HS-27A (cell line): ENCODE measurements around the gene DRC1.

Experiments
- DNase-seq: peaks from one replicate; pipeline ENCODE4 v3.0.0-alpha.2; 2012; ENCODE audit warnings: low read depth, missing footprints

DRC1 gene

DNA sequence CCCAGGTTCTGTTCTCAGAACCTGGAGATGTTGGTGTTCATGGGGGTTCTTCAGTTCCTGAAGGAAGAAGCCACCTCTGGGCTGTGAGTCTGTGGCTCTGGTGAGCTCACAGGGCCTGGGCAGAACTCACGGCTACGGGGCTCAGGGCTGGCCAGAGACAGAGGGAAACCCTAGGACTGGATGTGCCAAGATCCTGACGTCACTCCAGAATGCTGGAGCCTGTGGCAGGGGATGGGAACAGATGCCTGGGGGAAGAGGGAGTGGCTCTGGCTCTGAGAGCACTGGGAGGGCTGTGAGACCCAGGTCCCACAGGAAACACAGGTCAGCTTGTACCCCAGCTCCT is 76.2 kb downstream of the DRC1 start, which contains the start of gene OTOF:
TSS of gene OTOF (minus strand) at position 214 of the 343 bp plus-strand sequence.
- no peak for DNase-seq

DNA sequence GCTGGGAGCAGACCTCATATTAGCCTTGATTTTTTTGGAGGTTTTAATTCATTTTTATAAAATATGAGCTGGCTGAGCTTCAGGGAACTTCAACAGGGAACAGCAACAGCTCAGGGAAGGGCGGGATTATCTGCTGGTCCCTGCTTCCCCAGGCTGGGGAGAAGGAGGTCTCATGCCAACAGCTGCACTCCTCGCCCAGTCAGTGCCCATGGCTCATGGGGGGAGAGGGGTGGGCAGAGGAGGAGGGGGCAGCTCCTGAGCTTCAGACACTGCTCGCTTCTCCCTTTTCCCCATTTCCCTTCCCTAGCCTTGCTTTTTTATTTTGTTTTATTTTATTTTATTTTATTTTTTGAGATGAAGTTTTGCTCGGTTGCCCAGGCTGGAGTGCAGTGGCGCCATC is 76.6 kb downstream of the DRC1 start:
- DNase-seq: no peak

DNA sequence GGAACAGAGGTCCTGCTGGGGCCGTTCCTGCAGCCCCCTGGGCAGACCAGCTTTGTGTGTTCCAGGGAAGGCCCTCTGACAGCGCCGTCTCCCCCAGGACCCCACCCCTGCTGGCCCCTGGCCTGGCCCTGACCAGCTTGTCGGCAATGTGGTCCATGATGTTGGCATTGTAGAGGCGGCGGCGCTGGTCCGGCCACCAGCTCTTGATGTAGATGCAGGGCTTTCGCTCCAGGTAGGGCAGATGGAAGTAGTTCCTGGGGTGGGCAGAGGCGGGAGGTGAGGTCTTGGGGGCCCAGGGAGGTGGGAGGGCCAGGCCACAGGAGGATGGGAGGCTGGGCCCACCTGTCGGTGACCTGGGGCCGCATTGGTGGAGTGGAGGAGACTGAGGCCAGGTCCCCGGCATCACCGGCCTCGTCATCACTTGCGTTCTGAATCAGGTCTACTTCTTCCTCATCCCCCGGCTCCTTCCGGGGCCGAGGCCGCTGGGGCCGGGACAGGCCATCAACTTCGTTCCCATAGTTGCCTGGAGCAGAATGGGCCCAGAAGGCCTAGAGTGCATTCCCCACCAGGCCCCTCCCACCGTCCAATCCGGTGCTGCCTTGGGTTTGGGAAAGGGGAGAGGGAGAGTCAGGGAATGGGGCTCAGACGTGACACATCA is 77.5 kb downstream of the DRC1 start:
- DNase-seq: no peak

DNA sequence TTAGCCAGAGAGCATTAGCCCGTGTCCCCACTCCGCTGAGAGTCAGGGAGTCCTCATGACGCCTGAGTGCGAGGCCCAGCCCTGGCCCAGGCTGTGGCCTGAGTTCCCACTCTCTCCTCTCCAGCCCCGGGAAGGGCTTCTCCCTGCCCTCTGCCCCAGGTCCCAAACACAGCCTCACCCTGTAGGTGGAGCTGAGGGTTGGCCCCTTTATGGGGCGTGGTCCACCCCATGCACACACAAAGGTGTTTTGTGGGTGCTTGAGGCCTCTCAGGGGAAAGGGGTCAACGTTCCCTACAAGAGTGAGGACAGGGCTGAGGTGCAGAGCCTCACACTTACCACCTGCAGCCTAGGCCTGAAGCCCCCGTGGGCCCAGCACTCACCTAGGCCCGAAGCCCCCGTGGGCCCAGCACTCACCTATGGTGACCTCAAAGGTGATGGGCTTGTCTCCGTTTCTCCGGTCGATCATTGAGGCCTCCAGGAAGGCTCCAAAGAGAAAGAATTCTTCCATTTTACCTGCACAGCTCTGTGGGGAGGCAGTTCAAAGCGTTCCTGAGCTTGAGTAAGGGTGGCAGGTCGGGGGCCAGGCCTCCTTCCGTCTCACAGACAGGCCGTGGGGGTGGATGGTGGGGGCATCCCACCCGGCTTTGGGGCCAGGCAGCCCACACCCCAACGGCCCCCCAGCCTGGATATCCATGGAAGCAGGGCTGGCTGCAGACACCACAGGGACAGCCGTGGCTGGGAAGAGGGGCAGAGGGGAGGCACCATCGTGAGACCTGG is 78.3 kb downstream of the DRC1 start:
- DNase-seq: no peak

DNA sequence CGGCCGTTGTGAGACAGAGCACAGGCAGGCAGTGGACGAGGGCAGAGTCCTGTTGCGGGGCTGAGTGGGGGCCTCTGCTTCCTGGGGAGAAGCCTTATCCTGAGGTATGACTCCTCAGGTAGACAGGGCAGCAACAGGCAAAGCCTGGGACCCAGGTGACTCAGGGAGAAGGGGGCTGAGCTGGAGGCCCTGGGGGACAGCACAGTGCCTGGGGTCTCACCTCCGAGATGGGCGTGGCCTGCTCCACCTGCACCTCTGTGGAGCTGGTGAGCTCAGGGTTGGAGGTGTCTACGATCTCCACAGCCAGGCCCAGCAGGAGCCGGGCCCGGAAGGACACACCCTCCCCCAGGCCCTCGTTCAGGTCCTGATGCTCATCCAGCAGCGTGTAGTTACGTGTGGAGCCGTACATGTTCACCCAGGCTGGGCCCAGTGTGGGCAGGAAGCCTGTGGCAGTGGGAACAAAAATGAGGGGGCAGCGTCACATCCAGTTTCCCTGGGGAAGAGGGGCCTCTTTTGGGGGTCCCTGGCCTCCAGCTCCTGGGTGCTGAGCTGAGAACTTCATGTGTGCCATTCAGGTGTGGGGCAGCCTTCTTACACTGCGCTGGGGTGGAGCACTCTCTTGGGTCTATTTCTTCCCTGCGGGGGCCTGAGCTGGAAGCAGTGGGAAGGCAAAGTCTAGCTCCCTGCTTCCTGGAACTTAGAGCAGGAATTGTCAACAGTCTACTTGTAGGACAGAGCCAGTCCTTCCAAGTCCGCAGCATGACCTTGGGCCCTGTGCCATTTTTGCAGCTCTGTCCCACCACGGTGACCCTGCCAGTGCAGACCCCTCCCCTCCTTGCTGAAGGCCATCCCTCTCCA is 79.1 kb downstream of the DRC1 start:
- no peak for DNase-seq

DNA sequence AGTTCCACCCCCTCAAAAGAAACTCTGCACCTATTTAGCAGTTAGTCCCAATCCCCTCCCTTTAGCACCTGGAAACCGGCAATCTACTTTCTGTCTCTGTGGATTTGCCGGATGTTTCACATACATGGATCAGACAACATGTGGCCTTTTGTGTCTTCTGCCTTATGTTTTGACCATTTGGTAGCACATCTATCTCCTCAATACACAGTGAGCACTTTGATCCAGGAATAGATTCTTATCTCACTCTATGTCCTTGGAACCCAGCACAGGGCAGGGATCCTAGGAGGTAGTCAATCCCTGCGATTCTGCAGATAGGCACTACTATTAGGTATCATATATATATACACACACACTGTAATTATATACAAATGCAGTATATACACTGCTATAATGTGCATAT is 80.0 kb downstream of the DRC1 start:
- no peak for DNase-seq

DNA sequence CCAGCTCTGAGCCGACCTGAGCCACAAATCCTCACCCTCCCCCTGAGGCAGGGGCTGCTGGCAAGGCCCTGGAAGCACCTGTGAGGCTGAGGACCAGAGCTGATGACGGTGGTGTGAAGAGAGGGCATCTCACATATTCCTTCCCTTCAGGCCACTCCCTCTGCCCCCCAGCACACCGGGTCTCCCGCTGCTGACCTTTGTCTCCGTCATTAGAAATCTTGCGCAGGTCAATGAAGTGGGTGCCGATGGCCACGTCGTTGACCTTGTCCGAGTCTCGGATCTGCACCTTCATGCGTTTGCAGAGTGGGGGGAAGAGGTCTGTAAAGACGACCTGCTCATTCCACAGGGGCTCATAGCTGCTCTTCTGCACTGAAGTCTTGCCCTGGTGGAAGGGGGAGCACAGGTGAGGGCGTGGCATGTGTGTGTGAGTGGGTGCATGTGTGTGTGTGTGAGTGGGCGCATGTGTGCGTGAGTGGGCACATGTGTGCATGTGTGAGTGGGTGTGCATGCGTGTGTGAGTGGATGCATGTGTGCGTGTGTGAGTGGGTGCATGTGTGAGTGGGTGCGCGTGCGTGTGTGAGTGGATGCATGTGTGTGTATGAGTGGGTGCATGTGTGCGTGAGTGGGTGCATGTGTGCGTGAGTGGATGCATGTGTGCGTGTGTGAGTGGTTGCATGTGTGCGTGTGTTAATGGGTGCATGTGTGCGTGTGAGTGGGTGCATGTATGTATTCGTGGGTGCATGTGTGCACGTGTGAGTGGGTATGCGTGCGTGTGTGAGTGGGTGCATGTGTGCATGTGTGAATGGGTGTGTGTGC is 80.7 kb downstream of the DRC1 start:
- no peak for DNase-seq

DNA sequence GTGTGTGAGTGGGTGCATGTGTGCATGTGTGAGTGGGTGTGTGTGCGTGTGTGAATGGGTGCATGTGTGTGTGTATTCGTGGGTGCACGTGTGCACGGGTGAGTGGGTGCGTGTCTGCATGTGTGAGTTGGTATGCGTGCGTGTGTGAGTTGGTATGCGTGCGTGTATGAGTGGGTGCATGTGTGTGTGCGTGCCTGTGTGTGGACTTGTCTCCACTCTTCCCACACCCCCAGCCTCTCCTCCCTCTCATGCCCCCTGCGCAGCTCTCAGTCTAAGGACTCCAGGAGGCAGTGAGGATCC is 81.3 kb downstream of the DRC1 start:
- DNase-seq: no peak

DNA sequence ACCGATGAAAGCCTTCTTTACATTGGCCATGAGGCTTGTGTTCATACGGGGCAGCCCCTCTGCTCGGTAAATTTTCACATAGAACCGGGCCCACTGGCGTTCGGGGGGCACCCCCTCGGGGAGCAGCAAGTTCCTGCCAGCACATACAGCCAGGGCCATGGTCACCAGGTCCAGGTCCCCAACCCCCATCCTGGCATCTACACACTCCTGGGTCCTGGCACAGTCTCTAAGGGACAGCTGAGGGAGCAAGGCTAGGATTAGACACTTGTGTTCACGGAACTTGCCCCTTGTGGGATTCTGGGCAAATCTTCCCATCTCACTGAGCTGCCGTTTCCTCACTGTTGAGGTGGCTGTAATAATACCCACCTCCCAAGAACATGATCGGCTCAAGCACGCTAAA is 81.8 kb downstream of the DRC1 start:
- no peak for DNase-seq

DNA sequence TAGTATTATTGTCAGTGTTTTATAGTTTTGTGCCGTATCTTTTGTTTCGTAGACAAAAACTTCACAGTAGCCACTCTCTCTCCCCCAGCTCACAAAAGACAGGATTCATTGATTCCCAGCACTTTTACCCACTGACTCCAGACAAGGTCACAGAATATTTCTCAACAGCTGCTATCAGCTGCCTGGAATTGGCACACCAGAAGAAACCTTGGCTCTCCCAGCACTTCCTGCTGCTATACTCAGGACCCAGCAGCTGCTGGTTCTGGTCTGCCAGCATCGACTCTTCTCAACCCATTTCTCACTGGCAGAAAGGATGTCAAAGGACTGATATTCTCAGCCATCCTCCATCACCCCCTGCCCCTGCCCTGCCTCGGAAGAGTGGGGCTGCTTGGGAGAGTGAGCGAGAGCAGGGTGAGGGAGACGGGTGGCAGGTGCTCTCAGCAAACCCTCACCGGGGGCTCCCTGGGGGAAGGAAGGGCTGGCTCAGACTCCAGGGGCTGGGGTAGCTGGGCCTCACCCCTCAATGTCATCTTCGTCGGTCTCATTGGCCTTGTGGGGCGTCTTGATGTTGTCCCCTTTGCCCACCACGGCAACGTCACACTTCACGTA is 82.3 kb downstream of the DRC1 start:
- DNase-seq: no peak

DNA sequence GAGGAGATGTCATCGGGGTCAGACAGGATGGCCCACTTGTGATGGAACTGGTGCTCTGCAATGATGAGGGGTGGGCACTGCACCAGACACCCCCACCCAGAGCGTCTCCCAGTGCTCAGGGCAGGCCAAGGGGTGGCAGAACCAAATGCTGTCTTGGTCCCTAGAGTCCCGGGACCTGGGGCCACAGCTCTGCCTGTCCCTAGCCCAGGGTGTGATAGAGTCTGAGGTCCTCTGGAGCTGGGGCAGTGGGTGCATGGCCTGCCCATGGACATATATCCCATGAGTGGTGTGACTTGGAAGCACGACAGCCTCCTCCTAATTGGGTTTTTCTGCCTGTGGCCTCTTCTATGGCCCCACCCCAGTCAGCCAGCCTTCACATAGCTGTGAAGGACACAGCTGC is 82.9 kb downstream of the DRC1 start:
- no peak for DNase-seq

DNA sequence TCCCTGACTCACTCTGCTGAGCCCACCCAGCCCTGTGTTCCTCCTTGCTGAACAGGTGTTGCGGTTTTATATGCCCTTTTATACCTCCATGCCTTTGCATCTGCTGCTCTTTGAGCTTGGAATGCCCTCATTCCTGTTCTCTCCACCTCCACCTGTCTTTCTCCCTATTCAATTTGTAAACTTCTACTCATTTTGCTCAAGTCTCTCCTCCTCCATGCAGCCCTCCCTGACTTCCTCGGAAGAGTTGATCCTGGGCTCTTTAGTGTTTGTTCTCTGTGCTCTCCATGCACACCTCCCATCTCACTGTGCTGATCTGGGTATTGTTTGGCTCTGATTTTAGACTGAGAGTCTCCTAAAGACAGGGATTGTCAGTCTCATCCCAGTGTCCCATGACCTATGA is 83.4 kb downstream of the DRC1 start:
- DNase-seq: no peak

DNA sequence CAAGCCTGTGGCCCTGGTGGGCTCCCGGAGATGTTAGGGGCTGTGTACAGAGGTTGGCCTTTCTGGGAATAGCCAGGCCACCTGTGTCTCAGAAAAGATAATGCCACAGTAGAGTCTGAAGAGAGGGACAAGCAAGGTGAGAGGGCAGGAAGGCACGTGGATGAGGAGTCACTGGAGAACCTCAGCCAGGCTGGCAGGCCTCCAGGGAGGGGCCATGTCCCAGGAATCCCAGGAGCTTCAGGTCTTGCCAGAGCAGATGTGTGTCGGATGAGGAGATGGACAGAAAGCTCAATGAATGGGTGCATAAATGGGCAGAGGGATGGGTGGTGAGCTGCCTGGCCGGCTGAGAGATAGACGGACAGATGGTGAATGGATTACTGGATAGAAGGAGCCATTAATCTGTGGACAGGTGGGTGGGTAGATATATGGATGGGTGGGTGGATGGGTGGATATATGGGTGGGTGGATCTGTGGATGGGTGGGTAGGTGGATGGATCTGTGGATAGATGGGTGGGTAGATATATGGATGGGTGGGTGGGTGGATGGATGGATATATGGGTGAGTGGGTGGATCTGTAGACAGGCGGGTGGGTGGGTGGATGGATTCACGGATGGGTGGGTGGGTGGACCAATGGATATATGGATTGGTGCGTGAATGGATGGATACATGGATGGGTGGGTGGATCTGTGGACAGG is 84.2 kb downstream of the DRC1 start:
- no peak for DNase-seq

DNA sequence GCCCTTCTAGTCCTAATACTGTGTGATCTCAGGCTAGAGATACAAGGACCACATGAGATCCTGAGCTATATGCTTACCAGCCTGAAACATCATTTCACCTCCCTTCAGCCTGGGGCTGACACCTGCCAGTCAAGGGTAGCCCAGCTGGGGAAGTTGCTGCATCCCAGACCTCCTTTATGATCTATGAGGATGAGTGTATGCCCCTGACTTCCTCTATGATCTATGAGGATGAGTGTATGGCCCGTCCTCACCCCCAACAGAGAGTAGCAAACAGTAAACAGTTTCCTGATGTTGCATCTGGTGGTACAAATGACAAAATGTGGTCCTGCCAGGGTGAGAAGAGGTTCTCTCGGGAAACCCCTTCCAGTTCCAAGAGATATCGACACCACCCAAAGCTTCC is 85.1 kb downstream of the DRC1 start:
- no peak for DNase-seq

DNA sequence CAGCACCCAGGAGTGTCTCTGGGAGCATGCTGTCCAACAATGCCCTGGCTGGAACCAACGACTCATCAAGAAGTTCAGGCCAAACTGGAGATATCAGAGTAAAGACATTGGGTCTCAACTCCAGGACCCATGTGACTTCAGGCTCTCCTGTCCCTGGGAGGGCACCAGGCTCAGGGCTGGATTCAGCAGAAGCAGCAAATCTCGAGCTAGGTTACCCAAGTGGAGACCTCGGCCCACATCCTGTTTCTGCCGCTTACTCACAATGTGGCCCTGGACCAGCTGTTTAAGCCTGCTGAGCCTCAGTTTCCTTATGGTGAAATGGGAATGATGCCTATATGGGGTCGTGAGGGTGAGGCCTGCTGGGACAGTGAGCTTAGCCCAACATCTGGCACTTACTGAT is 85.5 kb downstream of the DRC1 start:
- DNase-seq: no peak

DNA sequence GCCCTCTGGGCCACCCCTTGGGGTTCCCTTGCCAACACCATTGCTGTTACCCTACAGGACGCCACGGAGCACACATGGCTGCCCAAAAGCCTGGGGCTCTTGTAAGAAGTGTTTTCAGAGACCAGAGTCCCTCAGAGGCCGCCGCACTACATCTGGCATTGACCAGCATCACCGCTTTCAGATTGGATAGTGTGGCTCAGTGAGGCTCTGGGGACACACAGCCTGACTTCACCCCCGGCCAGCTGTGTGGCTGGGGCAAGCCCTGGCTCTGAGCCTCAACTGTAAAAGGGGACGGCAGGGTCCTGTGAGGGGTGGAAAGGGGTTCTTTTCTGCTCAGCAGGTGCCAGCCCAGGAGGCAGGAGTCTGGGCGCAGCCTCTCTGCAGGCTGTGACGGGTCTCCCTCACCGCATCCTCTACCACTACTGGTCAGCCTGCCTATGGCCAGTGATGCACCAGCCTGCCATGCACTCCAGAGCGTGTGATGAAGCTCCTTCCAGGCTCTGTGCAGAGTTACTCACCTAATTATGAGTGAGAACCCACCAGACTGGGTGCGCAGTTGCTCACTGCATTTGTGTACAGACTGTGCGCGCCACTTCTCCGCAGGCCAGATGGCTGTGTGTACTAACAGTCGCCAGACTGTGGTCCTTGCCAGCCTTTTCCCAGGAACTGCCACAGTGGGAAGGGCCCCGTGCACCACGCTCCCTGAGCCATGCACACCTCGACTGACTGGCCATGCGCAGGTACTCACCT is 86.9 kb downstream of the DRC1 start:
- DNase-seq: no peak

DNA sequence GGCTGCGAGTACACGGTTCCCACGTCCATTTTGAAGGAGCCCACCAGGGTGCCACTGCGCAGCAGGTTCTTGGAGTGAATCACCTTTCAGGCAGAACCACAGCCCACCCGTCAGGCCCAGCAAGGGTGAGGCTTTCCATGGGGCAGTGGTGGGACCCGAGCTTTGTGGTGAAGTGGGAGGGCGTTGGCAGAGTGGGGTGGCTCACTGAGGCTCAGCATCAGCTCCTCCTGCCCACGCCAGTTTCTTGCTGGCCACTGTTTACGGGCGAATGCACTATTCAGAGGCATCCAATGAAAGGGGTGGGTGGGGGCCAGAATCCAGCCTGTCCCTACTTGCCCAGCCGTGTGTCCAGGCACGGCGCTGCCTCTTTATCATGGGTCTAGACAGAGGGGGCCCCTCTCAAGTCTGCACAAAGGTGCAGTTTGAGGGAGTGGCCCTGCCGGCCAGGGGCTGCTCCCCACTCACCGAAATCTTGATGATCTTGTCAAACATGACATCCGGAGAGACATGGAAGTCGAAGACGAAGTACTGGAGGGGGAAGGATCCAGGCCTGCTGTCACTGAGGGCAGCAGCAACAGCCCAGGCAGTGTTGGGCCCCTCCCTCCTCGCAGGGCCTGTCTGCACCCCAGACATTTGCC is 87.6 kb downstream of the DRC1 start:
- DNase-seq: no peak

DNA sequence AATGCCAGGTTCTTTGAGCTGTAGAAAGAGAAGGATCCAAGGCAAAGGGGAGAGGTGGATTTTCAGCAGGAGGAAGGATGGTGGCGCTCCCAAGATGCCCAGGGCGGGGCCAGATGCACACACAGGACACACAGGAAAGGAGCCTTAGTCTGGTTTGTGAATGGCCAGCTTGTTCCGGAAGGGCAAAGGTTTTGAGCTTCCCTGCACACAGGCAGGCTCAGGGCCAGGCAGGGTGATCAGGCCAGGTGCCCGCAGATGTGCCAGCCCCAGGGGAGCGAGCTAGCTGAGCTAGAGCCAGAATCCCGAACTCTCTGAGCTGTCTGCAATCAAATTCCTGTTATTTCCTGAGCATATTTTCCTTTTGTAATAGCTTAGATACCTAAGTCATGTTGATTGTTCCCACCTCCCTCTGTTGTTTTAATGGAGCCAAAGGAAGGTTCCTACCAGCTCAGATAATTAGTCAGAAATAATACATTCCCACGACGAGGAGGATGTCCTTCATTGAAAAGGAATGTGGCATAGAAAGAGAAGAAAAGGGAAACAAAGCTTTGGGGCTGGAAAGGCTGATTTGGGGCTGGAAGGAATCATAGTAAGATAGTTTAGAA is 89.9 kb downstream of the DRC1 start:
- no peak for DNase-seq

DNA sequence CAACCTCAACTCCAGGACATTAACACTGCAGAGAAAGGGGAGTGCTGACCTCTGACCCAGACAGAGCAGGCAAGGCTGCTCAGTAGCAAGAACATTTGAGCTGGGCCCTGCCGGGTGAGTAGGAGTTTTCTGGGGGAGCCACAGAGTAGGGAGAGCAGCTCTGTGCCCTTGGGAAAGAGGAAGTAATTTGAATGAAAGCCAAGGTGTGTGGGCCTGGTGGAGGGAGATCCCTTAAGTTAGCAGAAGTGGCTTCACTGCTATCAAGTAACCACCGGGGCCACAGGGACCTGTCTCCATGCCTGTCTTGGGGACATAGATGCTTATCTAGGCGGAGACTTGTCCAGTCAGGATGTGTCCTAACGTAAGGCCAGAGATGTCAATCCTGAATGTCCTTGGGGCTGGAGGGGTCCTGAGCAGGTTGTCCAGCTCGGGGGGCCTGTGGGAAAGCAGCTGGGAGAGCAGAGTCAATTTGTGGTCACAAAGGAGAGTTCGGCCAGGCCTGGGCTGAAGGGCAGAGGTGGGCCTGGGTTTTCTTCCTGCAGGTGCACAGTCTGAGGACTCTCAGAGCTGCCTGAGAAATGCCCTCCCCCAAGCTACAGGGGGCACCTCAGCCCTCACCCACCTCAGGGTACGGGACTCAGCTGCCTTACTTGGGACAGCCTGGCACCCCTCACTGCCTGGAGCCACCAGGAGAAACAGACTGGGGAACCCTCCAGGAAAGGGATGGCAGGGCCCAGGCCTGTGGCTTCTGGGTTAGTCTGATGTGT is 91.2 kb downstream of the DRC1 start:
- DNase-seq: no peak
